GM12865 (cell line): ENCODE results near the gene UGT1A5.
A peak's percentile ranks its signal among the peaks of the same experiment; 100 is the strongest.

ENCODE experiments used
- DNase-seq: peaks from one replicate; pipeline ENCODE4 v3.0.0; 2010; ENCODE audit warnings: low read depth
- H3K4me3 ChIP-seq: 2 replicates; pipeline ENCODE4 v1.5.1; 2011; ENCODE audit warnings: mild to moderate bottlenecking, low read depth, low read length, control low read depth
- TF ChIP-seq, protein P1 (sequence below): IDR thresholded peaks from 2 replicates; pipeline ENCODE4 v1.5.1; 2011; ENCODE audit warnings: low read length, control low read depth, low read depth, inconsistent platforms; ENCODE audit not compliant: insufficient read depth; ENCODE audit errors: missing control alignments

Gene UGT1A5

DNA sequence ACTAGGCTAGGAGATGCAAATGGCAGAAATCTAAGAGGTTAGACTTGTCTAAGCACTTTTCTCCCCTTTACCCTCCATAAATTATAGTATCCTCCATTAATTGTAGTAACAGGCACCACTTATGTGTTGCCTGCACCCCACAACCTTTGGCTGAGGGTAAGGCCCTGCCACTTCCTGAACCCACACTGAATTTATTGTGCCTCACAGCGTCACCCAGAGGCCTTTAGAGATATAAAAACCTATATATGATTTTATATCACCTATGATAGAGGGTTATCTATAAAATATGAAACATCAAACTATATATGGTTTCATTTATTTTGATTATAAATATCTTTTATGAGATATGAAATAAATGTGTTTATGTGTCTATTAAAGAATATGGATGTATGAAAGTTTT, 38.4 kb upstream of the UGT1A5 start:
- no peak for DNase-seq
- H3K4me3 ChIP-seq: no peak overlapping the region
- TF ChIP-seq, protein P1, sequence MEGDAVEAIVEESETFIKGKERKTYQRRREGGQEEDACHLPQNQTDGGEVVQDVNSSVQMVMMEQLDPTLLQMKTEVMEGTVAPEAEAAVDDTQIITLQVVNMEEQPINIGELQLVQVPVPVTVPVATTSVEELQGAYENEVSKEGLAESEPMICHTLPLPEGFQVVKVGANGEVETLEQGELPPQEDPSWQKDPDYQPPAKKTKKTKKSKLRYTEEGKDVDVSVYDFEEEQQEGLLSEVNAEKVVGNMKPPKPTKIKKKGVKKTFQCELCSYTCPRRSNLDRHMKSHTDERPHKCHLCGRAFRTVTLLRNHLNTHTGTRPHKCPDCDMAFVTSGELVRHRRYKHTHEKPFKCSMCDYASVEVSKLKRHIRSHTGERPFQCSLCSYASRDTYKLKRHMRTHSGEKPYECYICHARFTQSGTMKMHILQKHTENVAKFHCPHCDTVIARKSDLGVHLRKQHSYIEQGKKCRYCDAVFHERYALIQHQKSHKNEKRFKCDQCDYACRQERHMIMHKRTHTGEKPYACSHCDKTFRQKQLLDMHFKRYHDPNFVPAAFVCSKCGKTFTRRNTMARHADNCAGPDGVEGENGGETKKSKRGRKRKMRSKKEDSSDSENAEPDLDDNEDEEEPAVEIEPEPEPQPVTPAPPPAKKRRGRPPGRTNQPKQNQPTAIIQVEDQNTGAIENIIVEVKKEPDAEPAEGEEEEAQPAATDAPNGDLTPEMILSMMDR: peak; percentile 12

DNA sequence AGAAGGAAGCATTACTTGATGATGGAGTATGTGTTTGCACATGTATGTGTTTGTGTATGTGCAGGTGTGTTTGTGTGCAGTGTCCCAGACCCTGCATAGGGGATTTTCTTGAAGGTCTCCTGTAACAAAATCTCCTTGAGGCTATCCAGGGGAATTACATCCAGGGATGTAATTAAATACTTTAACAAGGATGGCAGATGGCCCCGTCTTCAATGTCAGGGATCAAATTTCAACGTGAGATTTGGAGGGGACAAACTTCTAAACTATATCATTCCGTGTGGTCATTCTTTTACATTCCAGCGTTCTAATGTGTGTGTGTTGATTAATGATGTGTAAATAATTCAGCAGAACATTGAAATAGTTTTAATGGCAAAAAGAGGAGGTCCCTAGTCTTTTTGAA, 37.7 kb upstream of the UGT1A5 start:
- H3K4me3 ChIP-seq: no peak overlapping the region
- TF ChIP-seq, protein P1: no peak
- DNase-seq: no peak

DNA sequence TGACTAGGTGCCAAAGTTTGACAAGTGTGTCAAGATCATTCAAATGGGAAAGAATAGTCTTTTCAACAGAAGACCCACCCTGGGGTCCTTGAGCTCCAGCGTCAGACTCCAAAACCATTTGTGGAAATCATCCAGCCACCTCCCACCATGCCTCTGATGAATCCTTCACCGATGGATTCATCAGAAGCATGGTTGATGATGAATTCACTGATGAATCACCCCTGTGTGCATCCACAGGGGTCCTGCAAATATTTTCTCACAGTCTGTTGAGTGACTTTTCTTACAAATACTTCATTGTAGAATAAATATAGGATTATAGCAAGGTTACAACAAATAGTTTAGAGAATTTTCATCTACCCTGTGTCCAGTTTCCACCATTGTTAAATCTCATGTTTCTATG, 36.7 kb upstream of the UGT1A5 start:
- no peak for DNase-seq
- TF ChIP-seq, protein P1: no peak
- no peak overlapping the region for H3K4me3 ChIP-seq

DNA sequence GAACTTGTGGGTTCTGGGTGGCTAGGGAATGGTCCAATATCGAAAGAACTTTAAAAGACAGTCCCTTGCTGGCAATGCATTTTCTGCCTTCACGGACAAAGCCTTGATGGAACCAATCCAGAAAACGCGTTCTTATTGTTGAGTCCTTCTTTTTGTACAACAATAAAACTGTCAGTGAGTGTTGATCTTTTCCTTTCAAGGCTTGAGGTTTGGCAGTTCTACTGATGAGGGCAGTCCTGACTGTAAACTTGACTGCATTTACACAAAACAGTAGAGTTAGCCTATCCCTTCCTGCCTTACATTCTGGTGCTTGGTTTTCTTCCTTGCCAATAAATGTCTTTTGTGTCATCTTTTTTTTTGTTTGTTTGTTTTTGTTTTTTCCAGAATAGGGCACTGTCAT, 33.5 kb upstream of the UGT1A5 start:
- TF ChIP-seq, protein P1: no peak
- no peak for DNase-seq
- no peak overlapping the region for H3K4me3 ChIP-seq

DNA sequence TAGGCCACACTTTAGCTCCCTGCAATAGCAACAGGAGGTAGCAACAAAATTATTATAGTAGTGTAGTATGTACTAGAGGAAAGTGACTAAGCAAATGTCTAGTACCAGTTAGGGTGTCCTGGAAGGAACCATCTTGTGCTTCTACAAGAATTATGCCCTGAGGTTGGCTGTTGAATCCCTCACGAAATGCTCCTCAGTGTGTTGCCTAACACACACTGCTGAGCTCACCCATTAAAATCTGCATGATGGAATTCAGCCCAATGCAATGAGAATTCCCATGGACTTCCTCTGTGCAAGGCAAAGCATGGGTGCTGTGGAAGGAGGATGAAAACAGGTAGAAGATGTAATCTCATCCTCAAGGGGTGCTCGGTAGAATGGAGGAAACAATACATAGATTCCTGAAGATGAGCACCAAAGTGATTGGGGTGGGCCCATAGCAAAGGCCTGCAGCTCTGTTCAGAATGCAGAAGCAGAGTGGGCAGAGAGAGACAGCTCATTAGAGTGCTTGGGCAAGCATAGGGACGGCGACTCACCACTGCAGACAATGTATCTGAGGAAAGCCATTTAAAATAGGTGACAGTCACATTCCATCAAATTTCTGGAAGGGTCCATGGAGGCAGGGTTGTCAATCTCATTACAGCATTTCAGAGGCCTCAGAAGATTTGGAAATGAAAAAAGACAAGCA, 32.2 kb upstream of the UGT1A5 start:
- no peak overlapping the region for H3K4me3 ChIP-seq
- TF ChIP-seq, protein P1: no peak

DNA sequence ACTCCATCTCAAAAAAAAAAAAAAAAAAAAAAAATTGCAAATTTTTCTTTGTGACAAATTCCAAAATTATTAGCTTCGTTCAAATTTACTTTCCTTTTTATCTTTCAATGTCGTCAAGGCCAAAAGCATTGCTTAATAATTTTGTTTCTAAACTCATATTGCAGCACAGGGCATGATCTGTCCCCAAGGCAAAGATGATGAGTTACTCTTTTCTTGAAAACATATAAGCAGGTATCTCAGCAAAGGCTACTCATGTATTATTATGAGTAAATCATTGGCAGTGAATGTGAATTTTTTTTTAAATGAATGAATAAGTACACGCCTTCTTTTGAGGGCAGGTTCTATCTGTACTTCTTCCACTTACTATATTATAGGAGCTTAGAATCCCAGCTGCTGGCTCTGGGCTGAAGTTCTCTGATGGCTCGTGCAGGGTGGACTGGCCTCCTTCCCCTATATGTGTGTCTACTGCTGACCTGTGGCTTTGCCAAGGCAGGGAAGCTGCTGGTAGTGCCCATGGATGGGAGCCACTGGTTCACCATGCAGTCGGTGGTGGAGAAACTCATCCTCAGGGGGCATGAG, 31.1 kb upstream of the UGT1A5 start, which contains the start of gene UGT1A7:
TSS of gene UGT1A7 (plus strand) at position 381 of the 579 bp plus-strand sequence. CDS start at position 418, 37 bp downstream.
- H3K4me3 ChIP-seq: no peak within 1 kb of the TSS
- DNase-seq: no peak
- TF ChIP-seq, protein P1: no peak

More for the DNA sequence above, 32.2 kb upstream of the UGT1A5 start:
- DNase-seq: no peak
